H1 (cell line): ENCODE results near the gene TNNT3. TPM values are rescaled to one million over a fixed set of nuclear protein-coding genes. Genes with fewer than 3 reads are reported as not detected.

Source experiments
- CBX5 ChIP-seq: fragments of 300-800, 300-1000 bp; sonication (generic); IDR thresholded peaks from 2 replicates; pipeline ENCODE4 v1.7.1; 2016; ENCODE audit warnings: antibody characterized with exemption, low read length, low read depth
- E2F6 ChIP-seq: IDR thresholded peaks from 2 replicates; pipeline ENCODE4 v1.6.1; 2012; ENCODE audit warnings: inconsistent platforms
- PHF8 ChIP-seq: fragments of 200-600 bp; sonication (generic); conservative IDR thresholded peaks from 2 replicates; pipeline ENCODE4 v1.7.1; 2012; ENCODE audit warnings: low read depth, mild to moderate bottlenecking, inconsistent platforms, low read length, moderate library complexity
- RNF2 ChIP-seq: fragments of 200-900, 300-1000 bp; sonication (generic); IDR thresholded peaks from 2 replicates; pipeline ENCODE4 v1.7.1; 2016; ENCODE audit warnings: borderline replicate concordance, low read depth, mild to moderate bottlenecking, antibody characterized with exemption, low read length; ENCODE audit not compliant: poor library complexity, severe bottlenecking; ENCODE audit errors: missing control alignments
- polyA plus RNA-seq, 7 experiments: library from polyadenylated mRNA; depleted of rRNA in 3 of 7; stranded (reverse) in 5 of 7; unstranded in 2 of 7; fragments of >200 nt in 5 of 7; fragments of 200-250 nt in 2 of 7; gene quantifications; 1 replicate in 5 of 7; 2 replicates in 1 of 7; 4 replicates in 1 of 7; pipeline versions ENCODE4 v1.2.1 to v1.2.3, GENCODE V29; 2011 to 2013; ENCODE audit warnings: missing spikeins in 2 of 7, mixed read lengths in 2 of 7
- total RNA-seq: library from RNA; stranded (reverse); fragmentation: NEBNext Ultra II Directional; extraction: Animal tissue kit (Norgen Biotek cat#: 25700); gene quantifications from 2 replicates; pipeline ENCODE4 v1.2.1, GENCODE V29; 2021

TNNT3 gene
- total and polyA plus RNA-seq, 2 of the 8 experiments (the other 6 are each of a cell fraction or from before 2014, with no cell fraction given), result not detected

- TF ChIP-seq PHF8, result no peak
- TF ChIP-seq E2F6, result no peak
- TF ChIP-seq CBX5, result no peak
- no peak for TF ChIP-seq RNF2
Observed at GRCh38 chr11:1919391-1920127, at the start of gene TNNT3 (continued).
